Measurements from ENCODE around the gene MEI1. TPM values are rescaled to one million over a fixed set of nuclear protein-coding genes. Genes with fewer than 3 reads are reported as not detected.

MEI1 gene
- total RNA-seq, 1 experiment from 2014 or later, result 0.61 TPM

DNA sequence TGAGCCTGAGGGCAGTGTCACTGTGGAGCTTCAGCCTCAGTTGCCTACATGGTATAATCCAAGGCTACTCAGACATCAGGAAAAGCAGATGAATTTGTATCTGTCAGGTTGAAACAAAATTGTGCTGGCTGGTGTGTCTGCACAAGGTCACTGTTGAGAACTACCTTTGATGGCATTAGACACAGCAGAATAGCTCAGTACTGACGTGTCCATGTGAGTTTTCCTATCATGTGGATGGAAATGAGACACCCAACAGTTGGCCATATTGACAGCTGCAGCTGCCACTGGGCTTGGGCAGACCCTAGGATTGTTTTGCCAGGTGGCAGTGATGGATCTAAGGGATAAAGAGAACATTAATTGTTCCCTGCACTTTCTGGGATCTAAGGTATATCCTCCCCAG lies 116.9 kb downstream of the MEI1 start:
- Histone ChIP-seq H3F3A (ENCODE audit: insufficient read depth, low read depth) (no peaks in the 10 kb centered on the region), H3K4me1 (replicated peaks; ENCODE audit: insufficient read depth) (no peaks in the 10 kb centered on the region), H3K36me3 (ENCODE audit: low read depth) (peaks cover 3% of the 10 kb centered on the region; the same call in 1 of the 2 replicates), H3K9me2 (ENCODE audit: insufficient read depth) (no peaks in the 10 kb centered on the region), H3K27ac (no peak overlapping the region), H3K79me2 (ENCODE audit: low read depth) (no peaks in the 10 kb centered on the region), H3K27me3 (ENCODE audit: insufficient read depth, low read depth) (no peaks in the 10 kb centered on the region), H3K9me3 (ENCODE audit: insufficient read depth, low read depth) (no peaks in the 10 kb centered on the region), H2AFZ (no peak overlapping the region), H4K20me1 (ENCODE audit: insufficient read depth) (no peaks in the 10 kb centered on the region), H3K4me2 (no peak overlapping the region), H3K4me3 (no peak overlapping the region)
- no peak for DNase-seq
- intact Hi-C loops (cut with micrococcal nuclease; ENCODE audit: unreplicated experiment), result no loop called here
- TF ChIP-seq EZH2 (IDR thresholded peaks at IDR 0.05; ENCODE audit: low read depth) (no peak), CTCF (conservative IDR thresholded peaks at IDR 0.05) (no peak)
- CTCF ChIA-PET, result no interaction called here
- POLR2A ChIA-PET (ENCODE audit: unreplicated experiment), result no interaction called here
- BruUV-seq (replicated peaks), result no TSS peak

DNA sequence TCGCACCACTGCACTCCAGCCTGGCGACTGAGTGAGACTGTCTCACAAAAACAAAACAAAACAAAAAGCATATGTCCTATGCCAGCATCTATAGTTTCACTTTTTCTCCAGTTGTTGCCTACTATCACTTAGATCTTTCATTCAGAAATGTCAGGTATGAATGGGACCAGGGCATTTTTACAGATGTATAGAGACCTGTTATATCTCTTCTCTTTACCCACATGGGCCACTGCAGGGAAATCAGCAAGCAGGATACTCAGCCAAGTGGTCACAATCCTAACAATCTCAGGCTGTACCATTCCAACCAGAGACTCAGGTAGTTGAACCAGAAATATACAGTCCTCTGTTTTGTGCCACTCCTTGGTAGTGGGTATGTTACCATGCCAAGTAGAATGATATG lies 117.6 kb downstream of the MEI1 start:
- Histone ChIP-seq H3K27me3 (ENCODE audit: insufficient read depth, low read depth) (no peaks in the 10 kb centered on the region), H3K4me1 (replicated peaks; ENCODE audit: insufficient read depth) (no peaks in the 10 kb centered on the region), H2AFZ (no peak overlapping the region), H3K27ac (no peak overlapping the region), H3K36me3 (ENCODE audit: low read depth) (peaks cover 3% of the 10 kb centered on the region; the same call in 1 of the 2 replicates), H3K79me2 (ENCODE audit: low read depth) (no peaks in the 10 kb centered on the region), H3F3A (ENCODE audit: insufficient read depth, low read depth) (peaks cover 5% of the 10 kb centered on the region; the same call in 1 of the 2 replicates), H4K20me1 (ENCODE audit: insufficient read depth) (no peaks in the 10 kb centered on the region), H3K9me2 (ENCODE audit: insufficient read depth) (no peaks in the 10 kb centered on the region), H3K9me3 (ENCODE audit: insufficient read depth, low read depth) (no peaks in the 10 kb centered on the region), H3K4me3 (no peak overlapping the region), H3K4me2 (no peak overlapping the region)
- no peak for DNase-seq
- TF ChIP-seq EZH2 (IDR thresholded peaks at IDR 0.05; ENCODE audit: low read depth), result no peak
- TF ChIP-seq CTCF (conservative IDR thresholded peaks at IDR 0.05), result no peak
- ChIA-PET POLR2A (ENCODE audit: unreplicated experiment) (no interaction called here), CTCF (no interaction called here)
- intact Hi-C loops (cut with micrococcal nuclease; ENCODE audit: unreplicated experiment), result no loop called here
- BruUV-seq (replicated peaks), result no TSS peak

DNA sequence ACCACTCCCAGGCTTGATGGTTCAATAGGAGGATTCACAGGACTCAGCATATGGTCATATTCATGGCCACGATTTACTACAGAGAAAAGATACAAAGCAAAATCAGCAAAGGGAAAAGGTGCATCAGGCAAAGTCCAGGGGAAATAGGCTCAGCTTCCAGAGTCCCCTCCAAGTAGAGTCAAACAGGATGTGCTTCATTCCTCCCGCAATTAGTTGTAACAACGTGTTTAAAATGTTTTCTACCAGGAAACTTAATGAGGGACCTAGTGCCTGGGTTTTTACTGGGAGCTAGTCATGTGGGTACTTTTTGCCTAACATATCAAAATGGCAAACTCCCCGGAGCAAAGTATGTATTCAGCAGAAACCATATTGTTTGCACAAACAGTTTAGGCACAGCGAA lies 118.7 kb downstream of the MEI1 start:
- Histone ChIP-seq H3K27ac (no peak overlapping the region), H3K4me1 (replicated peaks; ENCODE audit: insufficient read depth) (peaks cover 5% of the 10 kb centered on the region), H3K9me3 (ENCODE audit: insufficient read depth, low read depth) (no peaks in the 10 kb centered on the region), H3F3A (ENCODE audit: insufficient read depth, low read depth) (peaks cover 13% of the 10 kb centered on the region; the same call in 1 of the 2 replicates), H2AFZ (no peak overlapping the region), H4K20me1 (ENCODE audit: insufficient read depth) (no peaks in the 10 kb centered on the region; the same call in 1 of the 2 replicates), H3K9me2 (ENCODE audit: insufficient read depth) (no peaks in the 10 kb centered on the region), H3K4me3 (no peak overlapping the region), H3K36me3 (ENCODE audit: low read depth) (peaks cover 3% of the 10 kb centered on the region; the same call in 1 of the 2 replicates), H3K79me2 (ENCODE audit: low read depth) (no peaks in the 10 kb centered on the region), H3K4me2 (no peak overlapping the region), H3K27me3 (ENCODE audit: insufficient read depth, low read depth) (no peaks in the 10 kb centered on the region)
- no TSS peak for BruUV-seq (replicated peaks)
- ChIA-PET CTCF (interaction anchor here (1.4 kb wide), 1 partner anchor 53 kb away, joined by 3 read pairs; no protein-coding TSS in a partner anchor), POLR2A (ENCODE audit: unreplicated experiment) (no interaction called here)
- TF ChIP-seq EZH2 (IDR thresholded peaks at IDR 0.05; ENCODE audit: low read depth), result no peak
- no peak for DNase-seq
- intact Hi-C loops (cut with micrococcal nuclease; ENCODE audit: unreplicated experiment), result no loop called here

GRCh38 chr22:41818596-41818995 lies 119.3 kb downstream of the MEI1 start:
- TF ChIP-seq CTCF (conservative IDR thresholded peaks at IDR 0.05), result no peak
- no peak for TF ChIP-seq EZH2 (IDR thresholded peaks at IDR 0.05; ENCODE audit: low read depth)

More at GRCh38 chr22:41818596-41818995, 119.3 kb downstream of the MEI1 start:
- no TSS peak for BruUV-seq (replicated peaks)
- Histone ChIP-seq H3K9me2 (ENCODE audit: insufficient read depth) (no peaks in the 10 kb centered on the region), H2AFZ (no peak overlapping the region), H3K79me2 (ENCODE audit: low read depth) (no peaks in the 10 kb centered on the region), H3K27me3 (ENCODE audit: insufficient read depth, low read depth) (no peaks in the 10 kb centered on the region), H3K36me3 (ENCODE audit: low read depth) (peaks cover 3% of the 10 kb centered on the region; the same call in 1 of the 2 replicates), H3K4me3 (no peak overlapping the region), H3K27ac (no peak overlapping the region), H4K20me1 (ENCODE audit: insufficient read depth) (no peaks in the 10 kb centered on the region; the same call in 1 of the 2 replicates), H3F3A (ENCODE audit: insufficient read depth, low read depth) (peaks cover 18% of the 10 kb centered on the region; the same call in 1 of the 2 replicates), H3K4me1 (replicated peaks; ENCODE audit: insufficient read depth) (peaks cover 9% of the 10 kb centered on the region), H3K9me3 (ENCODE audit: insufficient read depth, low read depth) (no peaks in the 10 kb centered on the region), H3K4me2 (no peak overlapping the region)
- ChIA-PET POLR2A (ENCODE audit: unreplicated experiment) (no interaction called here), CTCF (interaction anchor here (1.4 kb wide), 1 partner anchor 54 kb away, joined by 3 read pairs; no protein-coding TSS in a partner anchor)
- intact Hi-C loops (cut with micrococcal nuclease; ENCODE audit: unreplicated experiment), result no loop called here
- no peak for DNase-seq
